Thyroid gland (tissue), 4 donors: ENCODE data around the gene TAOK1.

ENCODE experiments used
- CTCF ChIP-seq, 6 experiments: fragments of 200-600 bp in 3 of 6; fragments of 450-650 bp in 3 of 6; sonication (generic) in 3 of 6; IDR thresholded peaks; one replicate each; pipeline ENCODE4 v1.5.1; 2016 to 2019; ENCODE audit warnings: antibody characterized with exemption in 6 of 6, mild to moderate bottlenecking in 2 of 6, inconsistent platforms in 1 of 6, moderate library complexity in 1 of 6
- POLR2A ChIP-seq, 2 donors: fragments of 450-650 bp; IDR thresholded peaks; one replicate each; pipeline ENCODE4 v1.6.1; 2017; ENCODE audit warnings: antibody characterized with exemption in 2 of 2, mild to moderate bottlenecking in 2 of 2, moderate library complexity in 1 of 2

- TF ChIP-seq POLR2A (IDR thresholded peaks at IDR 0.05), result no peak
- no peak for TF ChIP-seq CTCF (IDR thresholded peaks at IDR 0.05)
Measured at GRCh38 chr17:29346462-29346861, 43.7 kb upstream of the TAOK1 start.
